HL-60/S4 (cell line): ENCODE measurements around the gene DCUN1D4.

Experiments
- in situ Hi-C: fragments of 300-500 bp; cut with MboI; formaldehyde crosslinking; loops from 2 replicates; pipeline ENCODE4 v1.14.3; 2022; ENCODE audit warnings: low sequenced_read_pairs

The DCUN1D4 gene

GRCh38 chr4:51853027-51853682 is 10.2 kb downstream of the DCUN1D4 start:
- in situ Hi-C loops: no loop called here

- in situ Hi-C loops: no loop called here
Measured at GRCh38 chr4:51855270-51855669, 12.3 kb downstream of the DCUN1D4 start.

GRCh38 chr4:51855751-51856150 is 12.8 kb downstream of the DCUN1D4 start:
- in situ Hi-C loops: no loop called here

GRCh38 chr4:51858605-51859202 is 15.8 kb downstream of the DCUN1D4 start:
- in situ Hi-C loops: no loop called here

- in situ Hi-C loops: no loop called here
Measured at GRCh38 chr4:51859476-51860031, 16.6 kb downstream of the DCUN1D4 start.

GRCh38 chr4:51862199-51862598 is 19.2 kb downstream of the DCUN1D4 start:
- in situ Hi-C loops: no loop called here

GRCh38 chr4:51862781-51863180 is 19.8 kb downstream of the DCUN1D4 start:
- in situ Hi-C loops: no loop called here

- in situ Hi-C loops: no loop called here
Measured at GRCh38 chr4:51865717-51866116, 22.8 kb downstream of the DCUN1D4 start.

GRCh38 chr4:51866835-51867234 is 23.9 kb downstream of the DCUN1D4 start:
- in situ Hi-C loops: no loop called here

GRCh38 chr4:51867689-51868448 is 24.9 kb downstream of the DCUN1D4 start:
- in situ Hi-C loops: no loop called here

GRCh38 chr4:51868449-51868847 is 25.5 kb downstream of the DCUN1D4 start:
- in situ Hi-C loops: no loop called here

- in situ Hi-C loops: no loop called here
Measured at GRCh38 chr4:51870441-51871188, 27.7 kb downstream of the DCUN1D4 start.

GRCh38 chr4:51872283-51872997 is 29.5 kb downstream of the DCUN1D4 start:
- in situ Hi-C loops: no loop called here

GRCh38 chr4:51874551-51874950 is 31.6 kb downstream of the DCUN1D4 start:
- in situ Hi-C loops: no loop called here

GRCh38 chr4:51878431-51878830 is 35.5 kb downstream of the DCUN1D4 start:
- in situ Hi-C loops: no loop called here

GRCh38 chr4:51880016-51880915 is 37.3 kb downstream of the DCUN1D4 start:
- in situ Hi-C loops: no loop called here

GRCh38 chr4:51884055-51884454 is 41.1 kb downstream of the DCUN1D4 start:
- in situ Hi-C loops: no loop called here

- in situ Hi-C loops: no loop called here
Measured at GRCh38 chr4:51884606-51885005, 41.7 kb downstream of the DCUN1D4 start.

- in situ Hi-C loops: no loop called here
Measured at GRCh38 chr4:51885363-51885762, 42.4 kb downstream of the DCUN1D4 start.
